NCI-H187 treated with DMSO at 0.1 percent for 48 hours (cell line): ENCODE results near the gene FAM135A.

Source experiments
- DNase-seq: peaks from one replicate; lab custom pipeline; 2025; lab: John Stamatoyannopoulos, UW

Gene FAM135A

DNA sequence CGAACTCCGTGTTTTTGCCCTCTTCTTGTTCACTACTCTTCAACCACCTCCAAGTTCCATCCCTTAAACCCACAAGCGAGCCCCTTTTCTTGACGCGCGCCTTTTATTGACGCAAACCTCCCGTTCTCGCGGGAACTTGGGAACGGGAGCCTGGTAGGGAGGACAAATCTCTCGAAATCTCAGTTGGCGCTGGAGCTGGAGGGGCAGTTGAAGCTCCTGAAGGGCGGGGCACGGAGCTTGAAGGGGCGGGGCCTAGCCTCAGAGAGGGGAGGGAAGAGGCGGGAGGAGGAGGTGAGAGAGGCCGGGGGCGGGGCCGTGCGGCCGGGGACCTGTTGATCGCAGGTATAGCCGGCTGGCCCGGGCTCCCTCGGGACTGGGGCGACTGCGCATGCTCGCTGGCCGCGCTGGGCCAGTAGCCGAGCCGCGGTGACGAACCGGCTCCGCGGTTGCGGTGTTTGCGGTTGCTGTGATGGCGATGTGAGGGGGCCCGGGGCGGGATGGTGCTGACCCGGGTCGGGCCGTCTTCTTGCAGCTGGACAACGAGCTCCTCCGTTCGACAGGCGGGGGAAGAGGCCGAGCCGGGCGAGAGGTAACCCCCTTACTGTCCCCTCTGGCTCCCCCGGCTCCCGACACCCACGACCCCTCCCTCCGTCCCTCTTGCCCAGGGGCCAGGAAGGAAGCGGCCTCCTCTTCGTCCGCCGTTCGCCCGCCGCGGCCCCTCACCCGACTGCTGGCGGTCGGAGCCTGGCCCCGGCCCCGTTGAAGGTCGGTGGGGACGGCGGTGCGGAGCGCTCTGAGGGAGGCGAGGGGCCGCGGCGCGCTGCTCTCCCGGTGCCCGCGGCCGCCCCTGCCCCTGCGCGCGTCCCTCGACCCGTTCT is at the start of gene FAM135A:
Gene FAM135A, plus strand, starts transcription at position 395 of the 878 bp plus-strand sequence. CDS start 14,835 bp downstream, outside the sequence.
- DNase-seq: peak; percentile 94

DNA sequence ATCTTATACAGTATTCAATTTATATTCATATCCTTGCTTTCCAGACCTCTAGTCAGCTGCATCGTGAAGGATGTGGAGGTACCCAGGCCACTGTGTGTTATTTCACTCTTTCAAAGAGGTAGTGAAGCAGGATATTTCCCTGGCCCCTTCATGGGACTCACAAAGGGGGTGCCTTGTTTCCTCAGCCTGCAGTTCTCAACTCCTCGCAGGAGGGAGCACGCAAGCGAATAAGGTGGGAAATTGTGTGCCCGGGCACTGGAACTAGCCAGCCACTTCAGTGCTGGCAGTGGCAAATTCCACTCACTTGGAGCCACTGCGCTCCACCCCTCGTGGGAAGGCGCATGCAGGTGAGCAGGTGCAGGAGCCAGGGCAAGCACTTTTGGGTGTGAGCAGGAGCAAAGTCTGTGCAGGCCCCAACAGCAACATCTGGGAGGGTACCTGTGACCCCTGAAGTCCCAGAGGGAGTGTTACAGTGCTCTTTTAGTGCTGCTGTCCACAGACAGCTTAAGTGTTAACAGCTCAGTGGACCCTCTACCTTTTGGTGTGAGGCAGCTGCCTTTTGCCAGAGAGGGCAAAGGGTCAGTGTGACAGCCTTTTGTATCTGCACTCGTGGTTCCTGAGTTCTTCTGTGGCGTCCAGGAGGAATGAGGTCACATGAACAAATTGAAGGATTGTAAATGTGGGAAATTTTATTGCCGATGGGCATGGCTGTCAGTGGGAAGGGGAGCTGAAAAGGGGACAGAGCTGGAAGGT is 49.4 kb upstream of the FAM135A start:
- DNase-seq: no peak

DNA sequence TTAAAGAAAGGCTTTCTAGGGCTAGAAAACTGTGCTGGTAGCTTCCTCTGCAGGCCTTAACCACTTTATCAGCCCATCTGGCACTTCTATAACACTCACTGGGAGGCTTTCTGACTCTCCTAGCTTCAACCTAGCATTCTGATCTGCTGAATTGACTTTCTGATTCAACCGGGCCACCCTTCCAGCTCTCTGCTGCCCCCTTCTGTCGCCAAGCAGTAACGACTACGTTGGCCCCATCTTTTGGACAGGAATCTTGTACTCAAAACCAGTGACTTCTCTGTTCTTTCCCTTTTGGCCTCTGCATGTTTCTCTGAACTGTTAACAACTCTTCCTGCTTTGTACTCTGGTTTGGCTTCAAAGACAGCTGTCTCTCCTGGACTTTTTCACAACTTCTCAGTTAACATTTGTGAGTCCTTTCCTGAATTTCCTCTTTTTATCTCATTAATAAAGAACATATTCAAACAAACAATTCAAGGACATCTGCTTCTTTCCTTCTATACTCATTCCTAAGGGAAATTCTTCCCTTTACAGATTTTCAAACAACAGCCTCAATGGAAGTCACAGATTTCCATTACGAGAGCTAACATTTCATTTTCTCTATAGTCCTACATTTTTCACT is 43.9 kb upstream of the FAM135A start:
- DNase-seq: peak; percentile 1

DNA sequence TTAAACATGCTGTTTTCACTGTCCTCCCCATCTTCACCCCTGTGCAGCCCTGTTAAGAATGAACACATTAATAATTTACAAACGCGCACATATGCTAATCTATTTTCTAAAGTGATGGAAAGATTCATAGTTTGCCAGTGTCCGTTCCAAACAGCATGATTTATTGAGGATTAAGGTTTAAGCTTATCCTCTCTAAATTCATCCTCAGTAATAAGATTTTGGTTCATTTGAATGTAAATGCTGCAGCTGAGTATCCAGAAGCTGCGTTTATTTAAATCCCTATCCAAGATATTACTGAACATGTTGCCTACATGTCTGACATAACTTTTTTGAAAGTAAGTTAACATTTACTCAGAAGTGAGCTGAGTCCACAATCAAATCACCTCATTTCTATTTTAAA is 42.8 kb upstream of the FAM135A start:
- no peak for DNase-seq

DNA sequence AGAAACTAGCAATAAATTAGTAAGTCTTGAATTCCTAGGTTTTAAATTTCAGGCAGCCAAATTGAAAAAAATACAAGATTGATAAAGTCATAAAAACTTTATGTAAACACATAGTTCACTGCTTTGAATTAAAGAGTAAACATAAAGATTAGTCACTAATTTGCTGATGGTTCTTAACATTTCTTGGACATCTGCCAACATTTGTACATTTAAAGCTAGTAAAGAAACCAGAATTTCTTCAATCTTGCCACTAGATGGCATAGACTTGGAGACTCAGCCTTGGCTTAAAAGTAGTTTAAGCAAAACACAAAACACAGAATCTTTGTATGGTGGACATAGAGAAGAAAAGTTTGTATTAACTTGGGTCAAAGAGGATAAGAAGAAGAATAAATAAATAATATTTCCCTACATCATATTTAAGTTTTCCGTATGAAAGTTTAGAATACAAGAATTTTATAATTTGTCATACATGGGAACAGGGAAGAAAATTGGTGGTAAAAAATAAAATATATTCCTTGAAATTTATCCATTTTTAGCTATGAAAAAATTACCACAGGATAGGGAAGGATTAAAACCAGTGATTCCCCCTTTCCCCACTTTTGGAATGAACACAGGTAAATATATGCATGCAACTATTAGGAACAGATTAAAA is 41.7 kb upstream of the FAM135A start:
- DNase-seq: peak; percentile 37

DNA sequence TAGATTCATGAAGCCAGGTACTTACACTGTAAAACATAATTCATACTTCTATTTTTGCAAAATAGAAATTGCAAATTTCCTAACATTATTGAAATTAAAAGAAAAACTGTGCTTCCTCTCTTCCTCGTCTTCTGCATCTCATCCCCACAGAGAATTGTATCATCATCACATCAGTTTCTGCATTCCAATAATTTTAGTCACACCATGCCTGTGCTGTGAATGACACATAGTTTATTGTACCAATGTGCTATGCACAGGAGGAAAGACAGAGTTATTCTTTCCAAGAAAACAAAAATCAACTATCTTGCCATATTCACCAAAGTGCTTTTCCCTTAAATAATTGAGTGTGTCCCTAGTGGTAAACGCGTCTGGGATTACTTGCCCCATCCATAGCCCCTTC is 38.1 kb upstream of the FAM135A start:
- DNase-seq: no peak

DNA sequence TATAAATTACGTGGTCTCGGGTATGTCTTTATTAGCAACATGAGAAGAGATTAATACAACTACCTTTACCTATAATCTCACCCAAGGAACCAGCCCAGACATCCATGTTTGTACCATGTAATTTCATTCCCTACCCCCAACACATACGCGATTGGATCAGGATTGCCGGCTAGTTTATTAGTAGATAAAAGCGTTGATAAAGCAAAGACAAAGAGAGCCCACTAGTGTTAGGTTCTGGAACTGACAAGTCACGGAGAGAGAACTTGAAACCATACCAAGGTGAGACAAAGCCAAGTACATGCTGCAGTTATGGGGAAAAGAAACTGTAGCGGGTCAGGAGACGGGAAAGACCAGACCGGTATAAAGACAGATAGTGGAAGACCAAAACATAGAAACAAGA is 37.4 kb upstream of the FAM135A start:
- DNase-seq: no peak

DNA sequence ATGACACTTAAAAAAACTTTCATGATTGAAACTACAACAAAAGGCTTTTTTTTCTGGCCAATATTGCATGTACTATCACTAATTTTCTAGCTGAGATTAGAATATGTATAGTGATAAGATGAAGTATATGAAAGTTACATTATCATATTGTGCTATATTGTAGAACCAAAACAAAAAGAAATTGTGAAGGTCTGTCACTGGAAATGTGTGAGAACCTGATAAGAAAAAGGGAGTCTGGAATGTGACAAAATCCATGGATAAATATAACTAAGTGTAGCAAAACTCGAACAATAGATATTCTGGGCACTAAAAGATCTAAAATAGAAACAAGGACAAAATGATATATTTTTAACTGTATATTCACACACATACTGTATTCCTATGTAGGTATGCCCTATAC is 36.7 kb upstream of the FAM135A start:
- DNase-seq: no peak

DNA sequence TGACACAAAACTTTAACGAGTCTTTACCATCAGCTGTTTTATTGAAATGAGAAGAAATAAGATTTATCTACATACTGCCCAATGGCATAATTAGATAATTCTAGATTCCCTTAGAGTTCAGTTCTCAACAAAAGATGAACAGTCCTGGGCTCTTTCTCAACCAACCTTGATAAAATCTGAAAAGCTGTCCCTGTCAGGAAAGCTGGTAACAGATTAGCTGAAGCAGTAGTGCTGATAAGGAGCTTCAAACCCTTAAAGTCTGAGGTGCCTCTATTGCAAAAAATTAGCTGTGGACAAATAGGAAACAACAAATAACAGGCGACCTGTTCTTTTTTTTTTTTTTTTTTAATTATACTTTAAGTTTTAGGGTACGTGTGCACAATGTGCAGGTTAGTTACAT is 35.9 kb upstream of the FAM135A start:
- no peak for DNase-seq

DNA sequence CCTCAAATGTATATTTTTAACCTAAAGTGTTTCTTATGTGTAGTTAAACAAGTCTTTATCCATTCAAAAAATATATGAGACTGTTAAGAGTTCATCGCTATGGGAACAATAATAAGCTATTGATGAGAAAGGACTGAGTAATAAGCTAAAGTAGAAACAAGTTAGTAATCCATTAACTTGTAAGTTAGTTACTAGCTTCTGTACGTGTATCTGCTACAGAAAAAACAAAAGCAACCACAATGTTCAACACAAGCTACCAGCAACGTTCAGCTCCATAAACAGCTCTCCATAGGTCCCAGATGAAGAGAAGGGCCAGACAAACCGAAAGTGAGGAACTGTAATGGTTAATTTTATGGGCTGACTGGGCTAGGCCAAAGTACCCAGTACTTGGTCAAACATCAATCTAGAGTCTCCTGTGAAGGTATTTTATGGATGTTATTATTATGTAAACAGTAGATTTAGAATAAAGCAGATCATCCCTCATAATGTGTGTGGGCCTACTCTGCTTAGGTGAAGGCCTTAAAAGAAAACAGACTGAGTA is 33.8 kb upstream of the FAM135A start:
- no peak for DNase-seq

DNA sequence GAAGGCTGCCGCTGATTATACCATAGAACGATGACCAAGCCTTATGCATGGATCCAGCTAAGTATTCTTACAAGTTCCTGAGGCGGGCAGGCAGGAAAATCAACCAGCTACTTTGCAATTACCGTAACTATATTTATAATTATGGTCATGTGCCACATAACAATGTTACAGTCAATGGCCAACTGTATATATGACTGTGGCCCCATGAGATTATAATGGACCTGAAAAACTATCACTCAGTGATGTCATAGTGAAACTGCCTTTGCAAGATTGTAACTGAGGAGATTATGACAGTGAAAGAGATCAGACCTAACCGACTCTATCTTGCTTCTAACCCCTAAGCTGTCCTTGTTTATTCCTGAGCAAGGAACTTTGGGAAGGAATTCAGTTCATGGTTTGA is 33.1 kb upstream of the FAM135A start:
- DNase-seq: no peak

DNA sequence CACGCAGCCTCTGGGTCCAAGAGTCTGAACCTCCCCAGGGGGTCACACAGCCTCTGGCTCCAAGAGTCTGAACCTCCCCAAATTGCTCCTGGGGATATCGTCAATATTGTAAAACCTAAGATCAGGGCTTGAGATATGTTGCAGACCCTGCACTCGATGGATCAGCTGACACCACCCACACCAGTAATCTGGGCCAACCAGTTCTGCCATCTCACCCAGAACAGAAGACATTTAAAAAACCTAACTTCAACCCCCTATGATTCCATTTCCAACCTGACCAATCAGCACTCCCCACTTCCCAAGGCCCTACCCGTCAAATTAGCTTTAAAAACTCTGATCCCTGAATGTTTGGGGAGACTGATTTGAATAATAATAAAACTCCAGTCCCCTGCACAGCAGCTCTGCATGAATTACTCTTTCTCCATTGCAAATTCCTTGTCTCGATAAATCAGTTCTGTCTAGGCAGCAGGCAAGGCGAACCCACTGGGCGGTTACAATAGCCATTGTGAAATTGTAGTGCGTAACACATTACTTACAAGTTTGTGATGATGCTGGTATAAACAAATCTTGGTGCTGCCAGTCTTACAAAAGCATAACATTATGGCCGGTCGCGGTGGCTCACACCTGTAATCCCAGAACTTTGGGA is 32.4 kb upstream of the FAM135A start:
- no peak for DNase-seq

DNA sequence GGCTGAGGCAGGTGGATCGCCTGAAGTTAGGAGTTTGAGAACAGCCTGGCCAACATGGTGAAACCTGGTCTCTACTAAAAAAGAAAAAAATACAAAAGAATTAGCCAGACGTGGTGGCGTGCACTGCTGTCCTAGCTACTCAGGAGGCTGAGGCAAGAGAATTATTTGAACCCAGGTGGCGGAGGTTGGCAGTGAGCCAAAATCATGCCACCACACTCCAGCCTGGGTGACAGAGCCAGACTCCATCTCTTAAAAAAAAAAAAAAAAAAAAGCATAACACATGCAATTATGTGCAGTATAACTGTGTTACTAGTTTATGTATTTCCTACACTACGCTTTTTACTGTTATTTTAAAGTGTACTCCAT is 31.9 kb upstream of the FAM135A start:
- no peak for DNase-seq

DNA sequence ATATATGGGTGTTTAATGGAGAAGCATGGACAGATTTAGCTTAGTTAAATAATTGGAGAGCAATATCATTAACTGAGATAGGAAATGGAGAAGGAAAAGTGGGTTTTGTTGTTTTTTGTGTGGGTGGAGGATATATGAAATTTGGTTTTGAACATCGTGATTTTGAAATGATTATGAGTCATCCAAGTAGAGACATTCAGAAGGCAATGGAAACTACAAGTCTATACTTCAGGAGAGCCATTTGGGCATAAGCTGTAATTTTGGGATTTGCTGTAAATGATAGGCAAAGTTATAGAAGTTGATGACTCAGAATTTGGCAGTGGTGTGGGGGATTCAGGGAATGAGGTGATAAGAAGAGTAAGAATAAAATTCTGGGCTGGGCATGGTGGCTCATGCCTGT is 27.4 kb upstream of the FAM135A start:
- DNase-seq: no peak

DNA sequence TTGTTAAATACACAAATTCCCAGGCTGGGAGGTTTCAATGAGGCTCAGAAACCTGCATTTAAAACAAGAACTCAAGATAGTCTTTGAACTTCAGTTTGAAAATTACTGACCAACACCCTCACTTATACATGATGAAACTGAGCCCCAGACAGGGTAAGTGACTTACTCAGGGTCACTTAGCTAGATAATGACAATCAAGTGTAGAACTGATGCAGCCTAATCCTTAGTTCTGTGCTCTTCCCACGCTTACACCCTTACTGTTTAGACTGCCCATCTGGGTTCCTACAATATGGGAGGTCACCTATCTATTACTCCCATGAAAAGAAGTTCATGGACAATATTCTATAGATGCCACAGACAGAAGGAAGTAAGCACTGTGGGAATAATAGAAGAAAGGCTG is 24.5 kb upstream of the FAM135A start:
- DNase-seq: no peak

DNA sequence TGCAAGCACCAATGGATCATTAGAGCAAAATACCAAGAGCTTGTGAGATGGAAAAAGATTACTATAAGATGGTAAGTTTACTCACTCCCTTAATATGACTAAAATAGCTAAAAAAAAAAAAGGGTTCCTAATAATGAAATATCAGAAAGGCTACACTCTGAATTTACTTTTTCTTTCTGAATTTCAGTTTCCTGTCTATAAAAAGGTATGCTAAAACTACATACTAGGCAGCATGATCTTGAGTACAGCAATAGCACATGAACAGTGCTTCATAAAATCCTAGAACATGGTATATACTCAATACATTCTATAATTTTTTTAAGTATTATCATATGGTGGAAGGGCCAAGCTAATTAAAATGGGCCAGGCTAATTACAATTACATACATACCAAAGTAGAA is 24.0 kb upstream of the FAM135A start:
- no peak for DNase-seq

DNA sequence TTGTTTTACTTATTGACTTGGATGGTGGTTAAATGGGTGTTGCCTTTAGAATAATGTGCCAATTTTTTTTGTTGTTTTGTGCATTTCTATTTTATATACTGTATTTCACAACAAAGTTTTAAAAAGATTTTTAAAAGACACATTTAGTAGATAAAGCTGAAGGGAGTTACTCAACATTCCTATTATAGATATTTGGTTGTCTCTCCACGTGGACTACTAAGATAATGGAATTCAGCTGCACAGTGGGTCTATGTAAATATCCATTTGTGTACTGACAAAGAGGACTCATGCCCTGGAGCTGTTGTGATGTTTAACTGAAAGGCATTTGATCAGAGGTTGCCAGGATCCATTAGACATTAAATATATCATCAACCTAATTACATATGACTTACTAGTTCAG is 23.2 kb upstream of the FAM135A start:
- no peak for DNase-seq

DNA sequence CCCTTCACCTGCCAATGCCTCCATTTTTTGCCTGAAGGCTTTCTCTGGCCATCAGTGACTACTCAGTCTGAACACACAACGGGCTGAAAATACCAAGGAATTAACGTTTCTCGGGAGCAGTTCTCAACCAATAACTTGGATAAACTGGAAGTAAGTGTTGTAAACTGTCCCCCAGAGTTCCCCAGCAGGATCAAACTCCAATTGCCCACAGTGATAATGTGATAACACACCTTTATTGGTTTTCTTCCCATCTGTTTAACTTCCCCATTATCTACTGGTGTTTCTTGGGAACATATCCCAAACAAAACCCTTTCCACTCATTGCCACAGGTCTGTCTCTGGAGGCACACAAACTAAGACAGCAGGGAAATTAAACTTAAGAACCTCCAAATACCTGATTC is 21.8 kb upstream of the FAM135A start:
- no peak for DNase-seq

DNA sequence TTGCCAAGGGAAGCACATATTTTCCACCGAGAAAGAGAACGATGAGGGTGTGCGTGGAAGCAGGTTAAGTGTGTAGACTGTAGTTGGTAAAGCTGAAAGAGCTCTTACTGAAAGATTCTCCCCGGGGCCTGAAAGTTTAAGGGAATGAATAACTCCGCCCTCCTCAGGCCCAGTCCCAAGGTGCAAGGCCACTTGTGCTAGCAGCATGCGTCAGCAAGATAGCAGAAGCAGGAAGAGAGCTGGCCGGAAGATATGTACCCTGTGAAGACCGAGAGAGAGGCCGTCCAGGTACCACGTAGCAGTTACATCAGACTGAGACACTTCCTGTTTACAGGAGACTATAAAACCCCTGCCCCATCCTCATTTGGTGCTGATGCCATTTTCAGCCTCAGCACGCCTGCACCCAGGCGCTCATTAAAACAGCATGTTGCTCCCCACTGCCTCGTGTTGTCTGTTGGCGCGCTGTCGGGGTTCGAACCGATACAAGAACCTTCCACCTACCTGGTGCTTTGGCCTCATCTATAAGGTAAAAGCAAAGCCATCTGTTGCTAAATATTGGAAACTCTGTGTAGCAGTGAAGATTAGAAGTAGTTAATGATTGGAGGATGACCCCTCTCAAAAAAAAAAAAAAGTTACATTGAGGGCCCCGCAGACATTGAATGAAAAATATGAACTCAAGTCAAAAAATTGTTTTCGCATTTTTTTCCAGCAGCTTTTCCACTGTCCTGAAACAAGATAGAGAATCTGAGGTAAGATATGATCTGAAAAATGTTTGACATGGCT is 18.6 kb upstream of the FAM135A start:
- DNase-seq: no peak

DNA sequence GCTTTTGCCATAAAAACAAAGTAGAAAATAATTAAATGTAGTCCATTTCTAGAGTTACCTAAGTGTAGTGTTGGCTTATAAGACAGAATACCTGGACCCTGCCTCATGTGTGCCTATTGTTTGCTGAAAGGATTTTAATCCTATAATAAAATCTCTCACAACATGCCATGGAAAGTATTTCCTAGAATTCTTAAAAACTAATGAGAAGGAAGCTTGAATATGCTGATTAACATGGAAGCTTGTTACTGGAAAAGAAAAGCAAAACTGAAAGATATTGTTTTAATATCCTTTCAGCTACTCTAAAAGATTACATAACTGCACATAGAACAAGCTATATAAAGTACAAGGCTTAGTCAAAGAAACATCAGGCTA is 18.0 kb upstream of the FAM135A start:
- DNase-seq: no peak

DNA sequence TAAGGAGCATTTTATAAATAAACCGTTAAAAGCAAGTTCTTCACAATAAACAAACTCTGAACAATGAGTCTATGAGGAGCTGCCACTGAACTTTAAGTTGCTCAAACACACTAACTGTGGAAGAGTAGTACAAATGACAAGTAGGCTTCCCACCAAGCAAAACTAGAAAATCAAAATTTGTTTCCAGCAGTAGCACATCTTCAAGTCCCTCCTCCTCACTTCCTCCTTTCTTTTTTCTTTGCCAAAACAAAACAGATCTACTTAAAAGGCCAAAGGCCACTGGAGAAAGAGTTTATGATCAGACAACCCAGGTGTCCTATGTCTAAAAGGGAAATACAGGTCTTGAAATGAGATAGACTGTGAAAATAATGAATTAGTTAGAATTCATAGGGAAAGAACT is 17.1 kb upstream of the FAM135A start:
- DNase-seq: no peak
